H1 (cell line): ENCODE results near the gene ARHGAP26. TPM values are rescaled to one million over a fixed set of nuclear protein-coding genes. Genes with fewer than 3 reads are reported as not detected.

ENCODE experiments used
- SP4 ChIP-seq: IDR thresholded peaks from 2 replicates; pipeline ENCODE4 v1.6.1; 2012; ENCODE audit warnings: low read length, inconsistent platforms
- TAF7 ChIP-seq: optimal IDR thresholded peaks from 2 replicates; pipeline ENCODE3; 2011; ENCODE audit warnings: low read depth, mild to moderate bottlenecking, inconsistent platforms, low read length, moderate library complexity, borderline replicate concordance
- USF2 ChIP-seq: IDR thresholded peaks from 2 replicates; pipeline ENCODE4 v1.6.1; 2011; ENCODE audit warnings: low read length, improper control_type of control experiment
- polyA plus RNA-seq, 7 experiments: library from polyadenylated mRNA; depleted of rRNA in 3 of 7; stranded (reverse) in 5 of 7; unstranded in 2 of 7; fragments of >200 nt in 5 of 7; fragments of 200-250 nt in 2 of 7; gene quantifications; 1 replicate in 5 of 7; 2 replicates in 1 of 7; 4 replicates in 1 of 7; pipeline versions ENCODE4 v1.2.1 to v1.2.3, GENCODE V29; 2011 to 2013; ENCODE audit warnings: missing spikeins in 2 of 7, mixed read lengths in 2 of 7
- total RNA-seq: library from RNA; stranded (reverse); fragmentation: NEBNext Ultra II Directional; extraction: Animal tissue kit (Norgen Biotek cat#: 25700); gene quantifications from 2 replicates; pipeline ENCODE4 v1.2.1, GENCODE V29; 2021

ARHGAP26 gene
- total and polyA plus RNA-seq, 2 of the 8 experiments (the other 6 are each of a cell fraction or from before 2014, with no cell fraction given) = 7.1 to 24.8 TPM

- TF ChIP-seq USF2 (no peak), SP4 (no peak), TAF7 (no peak)
These were observed 33.0 kb upstream of the ARHGAP26 start (continued) for GRCh38 chr5:142737179-142737578.
